GM21737 (cell line): ENCODE results near the gene HOMER1.
"Not testable (repeated sequence)": the region's sequence is repeated elsewhere in the genome, so short reads cannot be mapped to it uniquely, and the experiment has no call there.

ENCODE experiments used
- ATAC-seq: cut with Tn5 transposase; IDR thresholded peaks from one replicate; pipeline ENCODE4 v1.9.1; 2021; ENCODE audit warnings: mild to moderate bottlenecking, moderate library complexity; ENCODE audit not compliant: unreplicated experiment

Gene HOMER1

DNA sequence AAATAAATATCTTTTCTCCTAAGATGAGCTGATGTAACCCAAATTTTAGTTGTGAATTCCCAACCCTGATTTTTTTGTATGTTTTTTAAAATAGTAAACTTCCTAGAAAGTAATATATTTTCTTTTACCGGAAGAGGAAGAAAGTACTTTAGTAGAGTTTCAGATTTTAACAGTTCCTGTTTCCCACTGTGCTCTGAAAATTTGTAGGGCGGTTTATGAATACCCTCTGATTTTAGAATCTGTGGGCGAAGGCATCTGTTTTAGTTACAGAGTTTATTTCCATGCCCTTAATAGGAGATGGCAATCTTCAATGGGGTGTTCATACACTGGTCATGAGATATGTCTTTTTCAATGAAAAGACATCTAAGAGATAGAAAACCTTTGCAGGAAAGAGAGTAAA lies 3.7 kb upstream of the HOMER1 start:
- ATAC-seq: no peak

DNA sequence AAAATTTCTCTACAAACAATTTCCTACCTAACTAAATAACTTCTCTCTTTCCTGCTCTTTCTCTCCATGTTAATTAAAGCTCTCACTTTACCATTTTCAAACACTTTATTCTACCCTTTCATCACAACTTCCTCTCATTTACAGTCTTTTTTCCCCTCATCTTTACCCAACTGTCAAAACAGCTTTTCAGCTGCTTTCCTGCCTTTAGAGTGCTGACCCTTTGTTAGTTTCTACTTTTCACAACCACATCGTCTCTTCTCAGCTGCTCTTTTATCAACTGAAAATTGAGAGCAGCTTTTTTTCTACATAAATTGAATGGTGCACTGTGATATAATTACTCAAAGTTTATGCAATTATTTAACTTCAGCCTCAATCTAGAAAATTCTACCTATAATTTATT lies 3.1 kb upstream of the HOMER1 start:
- no peak for ATAC-seq

DNA sequence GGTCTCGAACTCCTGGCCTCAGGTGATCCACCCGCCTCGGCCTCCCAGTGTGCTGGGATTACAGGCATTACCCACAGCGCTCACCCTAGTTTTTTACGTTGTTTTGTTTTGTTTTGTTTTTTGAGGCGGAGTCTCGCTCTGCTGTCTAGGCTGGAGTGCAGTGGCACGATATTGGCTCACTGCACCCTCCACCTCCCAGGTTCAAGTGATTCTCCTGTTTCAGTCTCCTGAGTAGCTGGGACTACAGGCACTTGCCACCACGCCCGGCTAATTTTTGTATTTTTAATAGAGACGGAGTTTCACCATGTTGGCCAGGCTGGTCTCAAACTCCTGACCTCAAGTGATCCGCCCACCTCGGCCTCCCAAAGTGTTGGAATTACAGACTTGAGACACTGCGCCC lies 2.4 kb upstream of the HOMER1 start:
- not testable (repeated sequence) for ATAC-seq

DNA sequence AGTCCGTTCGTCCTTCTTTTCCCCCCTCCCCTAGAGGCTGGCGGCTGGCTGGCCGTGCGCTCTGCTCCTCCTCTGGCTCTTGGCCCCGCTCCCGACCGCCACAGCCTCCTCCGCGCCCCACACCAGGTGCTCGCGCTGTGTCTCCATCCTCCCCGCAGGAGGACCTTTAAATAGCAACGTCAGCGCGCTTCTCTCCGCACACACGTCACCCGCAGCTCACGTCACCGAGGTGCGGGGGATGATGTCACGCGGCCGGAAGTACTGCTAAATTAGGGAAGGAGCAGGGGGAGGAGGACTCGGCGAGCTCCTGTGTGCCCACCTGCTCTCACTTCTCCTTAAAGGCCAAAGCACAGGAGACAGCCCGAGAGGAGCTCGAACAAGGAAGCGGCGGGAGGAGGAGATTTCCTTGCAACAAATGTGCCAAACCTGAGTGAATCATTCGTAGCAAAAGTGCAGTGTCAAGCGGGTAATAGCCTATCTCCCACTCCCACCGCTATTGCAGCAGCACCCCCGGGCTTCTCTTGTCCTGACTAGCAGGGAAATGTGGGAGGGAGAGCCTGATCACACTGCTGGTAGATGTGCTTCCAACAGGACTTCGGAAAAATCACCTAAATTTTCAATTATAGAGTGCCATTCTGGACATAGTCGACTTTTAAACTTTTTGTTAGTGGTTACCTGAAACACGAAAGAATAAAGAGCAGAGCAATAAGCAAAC lies 614 bp upstream of the HOMER1 start:
- peak; percentile 80 for ATAC-seq

DNA sequence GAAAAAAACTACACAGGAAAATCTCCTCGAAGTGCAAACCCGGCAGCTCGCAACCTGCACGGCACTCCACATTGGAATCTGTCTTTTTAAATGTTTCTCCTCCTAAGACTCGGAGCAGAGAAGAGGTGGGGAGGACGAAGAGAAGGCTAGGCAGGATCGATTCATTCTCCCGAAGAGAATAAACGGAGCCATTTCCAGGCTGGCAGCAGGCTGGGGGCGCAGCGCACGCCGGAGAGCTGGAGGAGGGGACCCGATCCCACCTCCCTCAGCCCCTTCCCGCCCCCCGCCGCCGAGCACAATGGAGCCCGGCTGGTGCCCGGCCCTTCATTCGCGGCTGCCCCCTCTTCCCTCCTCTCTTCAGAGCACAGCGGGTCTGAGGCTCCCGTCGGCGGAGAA lies 628 bp downstream of the HOMER1 start:
- no peak for ATAC-seq

DNA sequence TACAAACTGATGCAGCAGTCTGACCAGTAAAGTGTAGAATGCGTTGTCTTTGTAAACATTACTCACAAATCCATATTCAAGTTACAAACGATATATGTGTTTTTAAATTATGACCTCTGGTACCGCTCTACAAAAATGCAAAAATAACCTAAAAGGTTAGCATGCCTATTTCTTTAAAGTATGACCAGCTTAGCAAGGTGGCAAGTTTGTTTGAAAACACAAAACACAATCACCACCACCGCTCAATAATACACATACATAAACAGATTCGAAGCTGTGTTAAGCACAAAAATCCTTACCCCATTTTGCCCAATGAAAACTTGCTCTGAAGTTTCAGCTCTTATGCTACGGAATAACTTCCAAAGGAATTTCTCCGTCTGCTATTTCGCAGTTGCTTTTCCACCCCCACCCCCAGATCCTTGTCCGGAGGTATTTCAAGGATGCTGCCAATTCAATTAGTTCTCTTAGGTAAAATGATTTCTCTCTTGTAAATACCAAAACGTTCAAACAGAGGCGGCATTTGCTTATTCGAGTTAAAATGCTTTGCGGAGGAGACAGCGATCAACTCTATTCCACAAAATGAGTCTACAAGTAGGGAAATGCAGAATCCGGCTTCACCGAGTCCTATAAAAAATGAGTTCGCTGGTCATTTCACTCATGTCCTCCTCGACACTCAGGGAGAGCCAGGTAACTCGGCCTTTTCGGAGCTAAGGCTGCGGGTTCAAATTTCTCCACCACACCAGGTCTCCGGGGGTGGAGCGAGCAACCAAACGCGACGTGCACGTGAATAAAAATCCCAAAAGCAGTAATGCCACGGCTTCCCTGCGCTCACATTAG lies 1.2 kb downstream of the HOMER1 start:
- ATAC-seq: no peak

DNA sequence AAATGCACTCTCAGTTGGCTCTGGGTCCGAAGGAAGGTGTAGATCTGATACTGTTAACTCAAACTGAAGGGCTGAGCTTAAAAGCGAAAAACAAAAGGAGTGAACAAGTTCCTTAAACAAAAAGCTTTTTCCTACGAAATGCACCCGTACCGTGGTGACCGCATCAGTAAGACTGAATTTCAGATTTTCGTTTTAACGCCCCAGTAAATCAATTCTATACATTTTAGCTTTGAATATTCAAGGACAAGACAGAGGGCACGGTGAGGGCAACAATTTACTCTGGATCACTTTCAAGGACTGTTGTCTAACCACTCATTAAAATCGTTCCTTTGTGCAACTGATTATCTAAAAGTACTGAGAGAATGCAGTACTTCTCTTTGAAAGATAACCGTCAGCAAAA lies 1.9 kb downstream of the HOMER1 start:
- no peak for ATAC-seq

DNA sequence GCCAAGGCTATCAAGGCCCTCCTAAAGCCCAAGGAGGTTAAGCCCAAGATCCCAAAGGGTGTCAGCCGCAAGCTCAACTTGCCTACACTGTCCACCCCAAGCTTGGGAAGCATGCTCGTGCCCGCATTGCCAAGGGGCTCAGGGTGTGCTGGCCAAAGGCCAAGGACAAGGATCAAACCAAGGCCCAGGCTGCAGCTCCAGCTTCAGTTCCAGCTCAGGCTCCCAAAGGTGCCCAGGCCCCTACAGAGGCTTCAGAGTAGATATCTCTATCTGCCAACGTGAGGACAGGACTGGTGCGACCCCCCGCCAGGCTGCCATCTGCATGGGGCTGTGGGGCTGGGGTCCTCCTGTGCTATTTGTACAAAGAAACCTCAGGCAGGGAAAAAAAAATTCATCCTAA lies 3.3 kb downstream of the HOMER1 start:
- ATAC-seq: no peak

DNA sequence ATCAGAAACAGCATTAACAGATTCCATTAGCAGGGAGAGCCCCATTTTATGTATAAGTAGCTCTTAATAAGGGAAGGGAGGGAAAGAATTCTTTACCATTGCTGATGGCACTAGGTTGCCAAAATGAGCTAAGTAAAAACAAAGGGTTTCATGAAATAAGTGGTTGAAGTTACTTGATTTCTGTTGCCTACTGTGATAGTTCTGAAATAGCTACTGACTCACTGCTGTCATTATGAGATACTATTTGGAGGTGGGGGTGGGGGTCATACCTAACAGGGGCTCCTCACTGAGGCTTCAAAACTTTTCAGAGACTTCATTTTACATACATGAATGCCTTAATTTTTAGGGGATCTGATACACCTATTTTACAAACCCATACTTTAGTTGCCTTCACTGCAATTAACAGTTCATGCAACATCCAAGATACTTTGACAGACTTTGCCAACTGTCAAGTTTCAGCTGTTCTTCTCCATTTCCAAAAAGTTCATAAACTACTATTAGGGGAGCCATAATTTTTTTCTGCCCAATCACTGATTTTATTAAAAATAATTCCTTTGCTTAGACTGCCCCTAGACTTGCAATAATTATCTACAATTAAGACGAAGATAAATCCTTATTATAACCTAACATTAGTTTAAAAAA lies 4.6 kb downstream of the HOMER1 start:
- no peak for ATAC-seq

DNA sequence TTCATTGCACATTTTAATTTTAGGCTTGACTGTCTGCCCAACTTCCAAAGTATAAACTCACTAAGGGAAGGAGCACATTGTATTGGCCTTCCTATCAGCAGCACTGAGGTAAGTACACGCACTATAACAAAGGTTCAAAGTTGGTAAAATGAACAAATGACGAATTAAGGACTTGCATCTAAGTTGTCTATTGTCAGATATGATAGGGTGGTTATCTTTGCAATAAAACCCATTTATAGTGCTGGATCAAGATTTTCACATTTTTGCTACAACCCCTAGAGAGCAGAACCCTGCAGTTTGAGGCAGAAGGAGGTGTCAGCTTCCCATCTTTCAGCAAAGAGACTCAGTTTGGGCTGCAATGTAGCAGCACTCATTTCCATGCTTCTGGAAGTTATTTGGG lies 5.1 kb downstream of the HOMER1 start:
- ATAC-seq: no peak

DNA sequence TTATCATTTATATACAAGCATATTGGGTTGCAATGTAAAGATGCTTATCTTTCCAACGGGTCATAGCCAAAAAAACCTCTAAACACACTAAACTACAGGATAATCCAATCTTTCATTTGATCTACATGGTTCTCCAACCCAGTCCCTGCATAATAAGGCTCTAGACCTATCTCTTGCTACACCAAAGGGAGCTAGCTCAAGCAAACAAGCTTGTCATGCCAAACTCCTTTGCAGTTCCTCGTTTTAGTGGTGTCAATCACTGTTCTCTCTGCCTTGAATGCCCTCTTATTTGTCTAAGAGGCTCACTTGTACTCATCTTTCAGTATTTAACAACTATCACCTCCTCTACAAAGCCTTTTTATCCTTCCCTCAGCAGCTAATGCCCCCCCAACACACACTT lies 5.6 kb downstream of the HOMER1 start:
- no peak for ATAC-seq

DNA sequence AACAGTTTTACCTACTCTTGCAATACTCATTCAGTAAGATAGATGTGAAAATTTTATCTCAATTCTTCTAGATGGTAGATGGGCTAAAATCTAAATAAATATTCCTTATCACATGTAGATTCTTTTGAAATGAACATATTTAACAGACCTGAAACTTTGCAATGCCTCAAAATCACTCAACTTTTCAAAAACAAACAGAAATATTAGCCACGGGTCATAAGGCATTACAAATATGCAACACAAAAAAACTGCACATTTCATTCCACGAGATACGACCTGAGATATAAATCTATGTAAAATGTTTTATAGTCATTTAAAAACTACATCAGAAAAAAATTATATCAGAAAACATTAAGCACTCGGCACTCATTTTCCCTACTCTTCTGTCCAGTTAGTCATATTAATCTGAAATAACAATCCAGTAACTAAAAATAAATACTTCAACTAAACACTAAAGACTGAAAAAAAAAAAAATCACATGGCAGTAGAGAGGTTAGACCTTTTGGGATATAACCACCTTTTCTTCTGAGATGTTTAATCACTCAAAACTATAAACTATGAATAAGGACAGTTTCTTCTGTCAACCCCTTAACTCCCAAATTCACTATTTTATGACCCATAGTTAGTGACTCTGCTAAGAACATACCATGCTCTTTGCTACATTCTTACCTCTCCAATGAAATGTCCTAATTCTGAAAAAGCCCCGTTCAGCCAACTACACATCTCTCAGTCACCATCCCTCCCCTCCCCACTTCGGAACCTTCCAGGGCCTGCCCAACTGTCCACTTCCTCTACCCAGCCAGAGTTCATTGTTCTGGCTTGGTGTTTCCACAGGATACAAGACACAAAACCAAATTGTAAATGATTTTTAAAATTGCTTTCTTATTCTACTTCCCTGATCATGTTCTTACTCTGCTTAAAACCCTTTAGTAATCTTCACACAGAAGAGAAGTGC lies 6.4 kb downstream of the HOMER1 start:
- ATAC-seq: no peak

DNA sequence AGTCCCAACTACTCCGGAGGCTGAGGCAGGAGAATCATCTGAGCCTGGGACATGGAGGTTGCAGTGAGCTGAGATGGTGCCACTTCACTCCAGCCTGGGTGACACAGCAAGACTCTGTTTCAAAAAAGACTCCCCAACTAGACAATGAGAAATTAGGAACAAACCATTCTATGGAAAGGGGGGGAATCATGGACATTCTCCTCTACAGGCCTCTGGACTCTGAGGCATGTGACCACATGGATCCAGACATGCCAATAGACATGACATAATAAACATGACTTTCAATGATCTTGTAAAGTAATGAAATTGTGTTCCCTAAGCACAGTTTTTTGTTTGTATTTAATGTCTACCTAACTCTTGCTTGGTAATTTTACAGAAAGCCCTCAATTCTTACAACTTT lies 8.8 kb downstream of the HOMER1 start:
- no peak for ATAC-seq

DNA sequence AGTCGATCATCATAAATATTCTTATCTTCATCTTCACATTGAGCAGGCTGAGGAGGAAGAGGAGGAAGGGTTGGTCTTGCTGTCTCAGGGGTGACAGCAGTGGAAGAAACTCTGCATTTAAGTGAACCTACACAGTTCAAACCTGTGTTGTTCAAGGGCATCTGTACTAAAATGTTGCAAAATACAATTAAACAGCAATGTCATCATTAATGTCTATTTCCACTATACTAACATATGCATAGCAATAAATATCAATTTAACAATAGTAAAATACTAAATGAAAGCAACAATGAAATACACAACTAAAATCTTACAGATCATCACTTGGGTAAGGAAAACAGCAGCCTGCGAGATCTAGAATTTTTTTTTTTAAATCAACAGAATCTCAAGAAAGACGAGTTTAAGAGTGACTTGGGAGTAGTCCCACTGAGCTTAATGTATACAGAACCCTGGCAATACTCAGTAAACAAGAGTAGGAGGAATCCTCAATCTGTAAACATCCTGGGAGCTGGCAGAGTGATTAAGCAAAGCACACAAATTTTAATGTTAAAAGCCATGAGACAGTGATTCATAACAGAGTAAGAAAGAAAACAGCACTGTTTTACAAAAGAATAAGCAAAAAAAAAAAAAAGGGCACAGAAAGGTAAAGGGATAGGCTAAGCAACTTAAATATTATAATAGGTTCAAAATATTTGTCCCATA lies 10.0 kb downstream of the HOMER1 start:
- no peak for ATAC-seq

DNA sequence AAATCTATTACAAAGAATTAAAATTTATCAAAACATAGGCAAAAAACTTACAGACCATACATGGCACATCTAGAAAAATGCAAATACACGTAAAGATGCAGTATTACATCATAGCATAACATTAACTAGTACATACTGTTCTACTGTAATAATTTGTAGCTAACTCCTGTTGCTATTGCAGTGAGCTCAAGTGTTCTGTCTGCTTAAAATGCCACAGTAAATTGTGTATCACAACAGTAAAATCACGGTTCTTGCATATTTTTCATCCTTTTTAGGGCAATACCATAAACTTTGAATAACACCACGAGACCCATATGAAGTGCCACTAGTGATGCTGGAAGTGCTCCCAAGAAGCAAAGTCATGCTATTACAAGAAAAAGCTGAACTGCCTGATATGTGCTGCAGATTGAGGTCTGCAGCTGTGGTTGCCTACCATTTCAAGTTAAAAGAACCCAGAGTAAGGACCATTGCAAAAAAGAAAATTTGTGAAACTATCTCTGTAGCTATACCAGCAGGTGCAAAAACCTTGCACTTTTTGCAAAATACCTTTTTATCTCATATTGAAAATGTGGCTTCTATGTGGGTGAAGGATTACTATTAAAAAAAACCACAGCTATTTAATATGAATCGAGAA lies 14.2 kb downstream of the HOMER1 start:
- no peak for ATAC-seq

DNA sequence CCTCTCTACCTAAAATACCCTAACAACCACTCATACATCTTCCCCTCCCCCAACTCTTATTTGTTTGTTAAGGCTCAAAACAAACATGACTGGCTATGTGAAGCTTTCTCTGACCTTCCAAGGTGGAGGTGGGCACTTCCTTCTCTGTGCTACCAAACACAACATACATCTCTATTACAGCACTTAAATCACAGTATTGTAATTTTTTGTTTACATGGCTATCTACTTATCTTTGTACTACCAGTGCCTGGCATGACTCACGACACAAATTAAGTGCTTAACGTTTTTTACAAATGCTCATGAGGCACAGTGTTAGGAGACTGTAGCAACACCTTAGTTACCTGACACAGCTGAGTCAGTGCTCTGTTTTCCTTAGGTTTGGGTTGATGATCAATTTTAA lies 18.6 kb downstream of the HOMER1 start:
- ATAC-seq: no peak

DNA sequence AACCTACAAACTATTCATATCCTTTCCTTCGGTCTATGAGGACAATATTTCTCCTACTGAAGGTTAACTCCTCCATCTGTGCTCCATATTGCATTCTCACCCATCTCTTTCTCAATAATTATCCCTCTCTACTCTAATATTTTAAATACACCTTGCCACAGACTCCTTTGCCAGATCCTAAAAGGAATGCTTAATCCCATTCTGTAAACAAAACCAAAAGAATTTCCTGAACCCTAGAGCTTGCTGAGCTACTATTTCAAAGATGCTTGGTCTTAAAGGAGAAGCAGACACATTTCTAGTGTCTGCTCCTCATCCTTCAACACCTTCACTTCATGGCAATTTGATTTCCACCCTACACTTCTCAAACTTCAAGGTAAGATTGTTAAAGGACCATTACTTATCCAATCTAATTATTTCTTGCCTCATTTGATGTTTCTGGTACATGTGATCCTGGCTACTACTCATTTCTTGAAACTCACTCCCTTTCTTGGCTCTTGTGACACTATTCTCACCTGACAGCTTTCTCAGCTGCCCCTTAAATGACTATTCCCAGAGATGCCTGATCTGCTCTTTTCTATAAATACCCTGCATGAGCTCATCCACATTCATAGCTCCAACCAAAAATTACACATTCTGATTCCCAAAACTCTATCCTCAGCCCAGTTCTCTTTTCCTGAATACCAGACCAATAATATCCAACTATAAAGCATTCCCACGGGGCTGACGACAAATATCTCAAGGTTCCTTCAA lies 20.2 kb downstream of the HOMER1 start:
- no peak for ATAC-seq

DNA sequence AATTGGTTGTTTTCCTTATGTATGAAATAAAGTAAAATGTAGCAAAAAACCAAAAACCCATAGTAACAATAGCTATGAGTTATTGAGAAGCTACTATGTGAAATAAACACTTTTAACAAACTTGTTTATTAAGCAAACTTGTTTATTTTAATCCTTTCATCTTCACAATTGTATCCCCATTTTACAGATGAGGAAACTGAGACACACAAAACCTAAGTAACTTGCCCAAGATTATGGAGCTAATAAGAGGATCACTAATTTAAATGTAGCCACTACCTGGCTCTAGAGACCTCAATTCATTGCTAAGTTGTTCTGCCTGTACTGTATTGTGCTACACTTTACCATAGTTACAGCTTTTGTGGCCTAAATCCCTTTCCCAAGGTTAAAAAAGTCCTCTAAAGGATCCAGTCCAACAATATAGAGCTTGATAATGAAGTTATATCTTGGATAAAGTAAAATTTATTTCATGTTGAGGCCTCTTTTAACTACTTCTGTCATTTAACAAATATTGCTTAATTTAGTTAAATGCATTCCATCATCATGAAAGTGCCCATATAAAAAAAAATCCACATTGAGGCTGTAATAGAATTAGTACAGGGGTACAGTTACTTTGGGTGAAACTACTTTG lies 22.1 kb downstream of the HOMER1 start:
- ATAC-seq: no peak
